HG03521 (cell line): Measurements from ENCODE around the gene WASHC2A.
"Not testable (repeated sequence)": the region's sequence is repeated elsewhere in the genome, so short reads cannot be mapped to it uniquely, and the experiment has no call there.

ENCODE experiments used
- ATAC-seq: cut with Tn5 transposase; IDR thresholded peaks from one replicate; pipeline ENCODE4 v1.9.1; 2021; ENCODE audit warnings: mild to moderate bottlenecking, moderate library complexity; ENCODE audit not compliant: unreplicated experiment

Gene WASHC2A, protein sequence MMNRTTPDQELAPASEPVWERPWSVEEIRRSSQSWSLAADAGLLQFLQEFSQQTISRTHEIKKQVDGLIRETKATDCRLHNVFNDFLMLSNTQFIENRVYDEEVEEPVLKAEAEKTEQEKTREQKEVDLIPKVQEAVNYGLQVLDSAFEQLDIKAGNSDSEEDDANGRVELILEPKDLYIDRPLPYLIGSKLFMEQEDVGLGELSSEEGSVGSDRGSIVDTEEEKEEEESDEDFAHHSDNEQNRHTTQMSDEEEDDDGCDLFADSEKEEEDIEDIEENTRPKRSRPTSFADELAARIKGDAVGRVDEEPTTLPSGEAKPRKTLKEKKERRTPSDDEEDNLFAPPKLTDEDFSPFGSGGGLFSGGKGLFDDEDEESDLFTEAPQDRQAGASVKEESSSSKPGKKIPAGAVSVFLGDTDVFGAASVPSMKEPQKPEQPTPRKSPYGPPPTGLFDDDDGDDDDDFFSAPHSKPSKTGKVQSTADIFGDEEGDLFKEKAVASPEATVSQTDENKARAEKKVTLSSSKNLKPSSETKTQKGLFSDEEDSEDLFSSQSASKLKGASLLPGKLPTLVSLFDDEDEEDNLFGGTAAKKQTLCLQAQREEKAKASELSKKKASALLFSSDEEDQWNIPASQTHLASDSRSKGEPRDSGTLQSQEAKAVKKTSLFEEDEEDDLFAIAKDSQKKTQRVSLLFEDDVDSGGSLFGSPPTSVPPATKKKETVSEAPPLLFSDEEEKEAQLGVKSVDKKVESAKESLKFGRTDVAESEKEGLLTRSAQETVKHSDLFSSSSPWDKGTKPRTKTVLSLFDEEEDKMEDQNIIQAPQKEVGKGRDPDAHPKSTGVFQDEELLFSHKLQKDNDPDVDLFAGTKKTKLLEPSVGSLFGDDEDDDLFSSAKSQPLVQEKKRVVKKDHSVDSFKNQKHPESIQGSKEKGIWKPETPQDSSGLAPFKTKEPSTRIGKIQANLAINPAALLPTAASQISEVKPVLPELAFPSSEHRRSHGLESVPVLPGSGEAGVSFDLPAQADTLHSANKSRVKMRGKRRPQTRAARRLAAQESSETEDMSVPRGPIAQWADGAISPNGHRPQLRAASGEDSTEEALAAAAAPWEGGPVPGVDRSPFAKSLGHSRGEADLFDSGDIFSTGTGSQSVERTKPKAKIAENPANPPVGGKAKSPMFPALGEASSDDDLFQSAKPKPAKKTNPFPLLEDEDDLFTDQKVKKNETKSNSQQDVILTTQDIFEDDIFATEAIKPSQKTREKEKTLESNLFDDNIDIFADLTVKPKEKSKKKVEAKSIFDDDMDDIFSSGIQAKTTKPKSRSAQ (N-terminal part only)

DNA sequence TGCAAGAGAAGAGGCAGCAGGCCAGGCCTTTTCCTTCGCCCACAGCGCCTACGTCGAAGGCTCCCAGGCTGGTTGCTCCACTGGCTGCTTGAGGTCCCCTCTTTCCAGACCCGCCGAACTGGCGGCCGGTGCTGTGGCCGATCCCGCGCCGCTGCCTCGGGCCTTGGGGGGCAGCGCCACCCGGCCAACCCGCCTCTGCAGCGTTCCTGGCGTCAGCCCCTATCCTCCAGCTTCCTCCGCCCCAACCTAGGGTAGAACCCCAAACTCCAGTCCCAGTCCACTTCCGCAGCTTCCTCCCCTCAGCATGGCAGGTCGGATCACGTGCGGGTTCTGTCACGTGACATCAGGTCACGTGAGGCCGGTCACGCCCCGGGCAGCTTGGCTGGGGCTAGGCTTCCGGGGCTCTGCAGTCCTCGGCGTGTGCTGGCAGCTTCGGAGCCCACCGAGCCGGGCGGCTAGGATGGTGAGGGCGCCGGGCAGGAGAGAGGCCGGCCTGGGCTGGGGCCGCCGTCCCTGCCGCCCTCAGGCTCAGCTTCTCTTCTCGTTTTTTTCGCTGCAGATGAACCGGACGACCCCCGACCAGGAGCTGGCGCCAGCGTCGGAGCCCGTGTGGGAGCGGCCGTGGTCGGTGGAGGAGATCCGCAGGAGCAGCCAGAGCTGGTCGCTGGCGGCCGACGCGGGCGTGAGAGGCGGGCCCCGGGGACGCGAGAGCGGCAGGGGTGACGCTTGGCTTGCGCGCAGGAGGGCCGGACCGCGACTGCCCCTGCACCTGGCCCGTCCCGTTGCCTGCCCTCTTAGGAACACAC, at the start of gene WASHC2A:
TSS of gene WASHC2A (plus strand) at position 409 of the 806 bp plus-strand sequence. CDS start at position 461, 52 bp downstream.
- peak; percentile 90 for ATAC-seq

DNA sequence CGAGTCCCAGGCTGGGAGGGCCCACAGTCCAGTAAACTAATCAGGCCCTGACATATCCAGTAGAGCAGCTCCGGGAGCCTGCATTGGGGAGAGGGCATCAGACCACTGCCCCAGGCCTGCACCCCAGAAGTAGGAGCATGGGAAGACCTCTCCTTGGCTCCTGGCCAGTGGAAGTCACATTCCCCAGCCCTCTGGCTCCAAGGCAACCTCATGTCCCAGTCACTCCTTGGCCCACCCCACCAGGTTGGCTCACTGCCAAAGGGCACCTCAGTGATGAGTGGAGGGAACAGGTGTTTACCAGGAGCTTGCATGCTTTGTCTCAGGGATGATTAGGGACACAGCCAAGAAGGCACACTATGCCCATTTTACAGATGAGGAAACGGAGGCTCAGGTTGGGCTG, 48.5 kb upstream of the WASHC2A start:
- not testable (repeated sequence) for ATAC-seq

DNA sequence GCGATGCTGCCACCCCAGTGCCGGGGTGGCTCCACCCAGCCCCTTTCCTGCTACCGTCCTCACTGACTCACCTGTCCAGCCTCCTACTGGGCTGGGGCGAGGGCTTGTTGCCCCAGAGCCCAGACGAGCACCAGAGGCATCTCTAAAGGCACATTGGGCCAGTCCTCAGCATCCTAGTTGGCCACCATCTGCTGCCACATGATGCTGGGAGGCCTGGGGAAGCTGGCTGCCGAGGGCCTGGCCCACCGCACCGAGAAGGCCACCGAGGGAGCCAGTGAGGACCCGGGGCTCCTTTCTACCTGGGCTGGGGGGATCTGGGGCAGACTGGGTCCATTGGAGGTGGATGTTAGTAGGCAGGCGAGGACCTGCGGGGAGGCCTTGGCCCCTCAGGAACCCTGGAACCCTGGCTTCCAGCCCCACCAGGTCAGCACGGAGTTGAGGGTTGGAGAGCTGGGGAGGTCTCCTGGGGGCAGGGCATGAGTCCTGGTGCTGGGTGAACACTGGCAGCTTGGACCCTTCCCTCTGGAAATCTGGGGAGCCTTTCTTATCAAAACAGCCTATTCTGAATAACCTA, 47.2 kb upstream of the WASHC2A start:
- not testable (repeated sequence) for ATAC-seq

DNA sequence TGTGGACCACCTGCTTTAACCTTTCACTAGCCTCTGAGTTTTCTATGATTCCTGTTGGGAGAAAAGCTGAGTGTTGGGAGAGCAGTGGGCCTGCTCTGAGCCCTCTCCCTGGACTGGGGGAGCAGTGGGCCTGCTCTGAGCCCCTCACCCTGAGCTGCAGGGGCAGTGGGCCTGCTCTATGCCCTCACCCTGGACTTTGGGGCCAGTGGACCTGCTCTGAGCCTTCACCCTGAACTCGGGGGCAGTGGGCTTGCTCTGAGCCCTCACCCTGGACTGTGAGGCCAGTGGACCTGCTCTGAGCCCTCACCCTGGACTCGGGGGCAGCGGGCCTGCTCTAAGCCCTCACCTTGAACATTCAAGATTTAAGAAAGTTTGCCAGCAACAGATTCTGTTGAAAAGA, 46.1 kb upstream of the WASHC2A start:
- ATAC-seq, result no peak

DNA sequence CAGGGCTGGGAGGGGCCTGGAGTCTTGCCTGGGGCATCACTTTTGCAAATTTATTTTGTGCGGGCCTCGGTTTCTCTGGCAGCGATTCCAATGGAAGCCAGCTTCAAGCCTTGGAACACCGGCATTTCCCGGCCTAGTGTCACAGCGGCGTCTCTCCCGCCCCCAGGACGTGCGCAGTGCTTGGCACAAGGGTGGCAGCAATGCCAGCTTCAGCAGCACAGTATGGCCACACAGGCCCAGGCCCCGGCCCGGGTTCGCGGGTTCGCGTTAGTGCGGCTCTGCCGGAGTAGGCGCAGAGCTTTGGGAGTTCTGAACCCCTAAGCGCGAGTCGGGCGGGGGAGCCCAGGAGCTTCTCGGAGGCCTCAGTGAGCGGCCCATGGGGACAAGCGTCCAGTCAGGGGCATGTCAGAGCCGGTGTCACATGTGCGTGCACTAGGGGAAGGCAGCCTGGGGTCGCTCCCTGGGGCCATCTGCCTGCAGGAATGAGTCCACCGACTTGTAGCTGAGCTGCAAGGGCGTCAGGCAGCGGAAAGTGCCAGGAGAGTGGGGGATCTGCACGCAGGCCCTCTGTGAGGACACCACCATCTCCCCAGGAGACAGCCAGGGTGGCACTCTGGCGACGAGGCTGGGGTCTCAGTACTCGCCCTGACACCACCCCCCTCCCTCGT, 42.9 kb upstream of the WASHC2A start:
- ATAC-seq, result not testable (repeated sequence)

DNA sequence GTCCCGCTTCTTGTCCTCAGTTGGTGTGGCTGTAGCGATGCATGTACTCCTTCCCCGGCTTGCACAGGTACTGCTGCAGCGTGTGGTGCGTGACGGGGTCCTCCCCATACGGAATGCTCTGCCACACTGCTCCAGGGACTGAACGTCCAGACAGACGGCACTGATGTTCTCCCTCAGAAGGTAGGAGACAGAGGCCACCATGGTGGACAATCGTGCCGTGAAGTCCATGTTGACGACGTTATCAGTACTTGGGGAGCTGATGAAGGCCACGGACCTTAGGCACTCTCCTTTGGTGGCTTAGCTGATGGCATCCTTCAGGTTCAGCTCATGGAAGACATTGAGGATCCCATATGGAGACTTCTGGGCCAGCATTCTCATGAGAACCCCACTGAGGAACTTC, 42.1 kb upstream of the WASHC2A start:
- no peak for ATAC-seq

DNA sequence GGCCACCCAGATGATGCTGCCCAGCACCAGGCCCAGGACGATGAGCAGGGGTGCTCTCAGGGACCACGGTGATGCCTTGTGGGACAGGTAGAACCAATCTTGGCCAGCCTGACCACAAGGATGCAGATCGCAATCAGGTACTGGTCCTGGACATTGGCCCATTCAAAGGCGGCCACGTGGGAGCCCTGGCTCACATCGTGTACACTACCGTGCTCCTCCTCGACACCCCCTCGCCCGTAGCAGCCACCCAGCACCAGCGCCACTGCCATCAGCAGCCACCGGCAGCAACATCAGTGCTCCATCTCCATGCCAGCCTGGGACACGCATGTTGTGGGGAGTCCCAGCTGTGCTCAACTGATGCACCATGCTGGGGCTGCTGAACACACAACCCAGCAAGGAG, 40.6 kb upstream of the WASHC2A start:
- ATAC-seq, result no peak

DNA sequence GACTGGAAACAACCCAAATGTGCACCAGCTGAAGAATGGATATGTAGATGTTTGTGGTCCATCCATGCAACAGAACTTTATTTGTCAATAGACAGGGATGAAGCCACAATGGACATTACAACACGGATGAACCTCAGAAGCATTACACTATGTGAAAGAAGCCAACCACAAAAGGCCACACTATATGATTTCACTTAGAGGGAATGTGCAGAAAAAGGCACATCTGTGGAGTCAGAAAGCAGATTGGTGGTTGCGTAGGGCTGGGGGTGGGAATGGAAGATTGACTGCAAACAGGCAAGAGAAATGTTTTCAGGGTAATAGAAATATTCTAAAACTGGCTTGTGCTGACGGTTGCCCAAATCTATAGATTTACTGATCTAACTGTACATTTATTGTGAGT, 34.3 kb upstream of the WASHC2A start:
- no peak for ATAC-seq

DNA sequence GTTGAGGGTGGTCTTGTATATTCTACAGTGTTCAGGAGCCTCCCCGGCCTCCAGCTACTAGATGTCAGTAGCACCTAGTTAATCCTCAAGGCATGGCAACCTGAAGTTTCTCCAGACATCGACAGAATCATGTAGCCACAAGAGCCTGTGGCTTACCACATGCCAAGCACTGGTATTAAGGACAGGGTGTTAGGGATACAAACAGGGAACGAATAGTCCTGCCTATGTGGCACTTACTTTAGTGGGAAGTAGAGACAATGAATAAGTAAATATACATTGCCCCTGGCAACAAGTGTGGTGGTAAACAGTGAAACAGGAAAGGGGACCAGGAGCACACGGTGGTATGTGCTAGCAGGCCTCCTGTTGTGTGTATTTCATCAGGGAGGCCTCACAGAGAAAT, 32.4 kb upstream of the WASHC2A start:
- not testable (repeated sequence) for ATAC-seq

DNA sequence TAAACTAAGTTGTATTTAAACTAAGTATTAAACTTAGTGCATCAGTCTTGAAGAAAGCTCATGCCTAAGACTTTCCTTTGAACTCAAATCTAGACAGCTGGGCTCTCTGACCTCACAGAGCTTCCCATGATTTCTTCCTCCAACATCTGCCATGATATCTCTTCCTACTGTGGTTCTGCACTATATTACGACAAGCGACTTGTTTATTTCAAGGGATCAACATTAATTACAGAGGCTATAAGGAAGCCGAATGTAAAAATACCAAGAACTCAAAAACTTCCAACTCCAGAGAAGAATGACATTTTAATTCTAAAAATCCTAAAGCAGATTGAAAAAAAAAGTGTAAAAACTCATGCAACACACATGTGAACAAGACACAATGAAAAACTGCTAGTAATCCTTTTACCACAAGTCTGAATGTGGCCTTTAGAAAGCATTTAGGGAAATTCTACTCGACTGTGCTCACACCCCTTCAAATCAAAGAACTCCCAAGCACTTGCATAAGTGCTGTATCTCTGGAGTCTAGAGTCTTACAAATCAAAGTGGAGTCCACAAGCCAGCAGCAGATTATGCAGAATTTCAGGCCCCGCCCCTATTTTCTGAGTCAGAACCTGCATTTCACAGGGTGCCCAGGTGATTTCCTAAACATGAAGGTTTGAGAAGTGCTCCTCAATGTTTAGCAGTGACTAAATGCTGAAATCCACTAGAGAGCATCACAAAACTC, 22.7 kb upstream of the WASHC2A start:
- no peak for ATAC-seq

DNA sequence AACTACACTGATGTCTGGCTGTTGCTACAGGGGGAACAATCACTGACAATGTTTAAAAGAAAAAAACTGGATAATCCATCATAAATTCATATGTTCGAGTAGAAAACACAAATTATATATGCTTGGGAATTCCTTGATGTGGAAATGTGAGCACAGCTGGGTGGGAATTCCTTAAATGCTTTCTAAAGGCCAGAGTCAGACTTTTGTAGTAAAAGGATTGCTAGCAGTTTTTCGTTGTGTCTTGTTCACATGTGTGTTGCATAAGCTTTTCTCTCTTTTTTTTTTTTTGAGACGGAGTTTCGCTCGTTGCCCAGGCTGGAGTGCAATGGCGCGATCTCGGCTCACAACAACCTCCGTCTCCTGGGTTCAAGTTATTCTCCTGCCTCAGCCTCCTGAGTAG, 21.3 kb upstream of the WASHC2A start:
- not testable (repeated sequence) for ATAC-seq

DNA sequence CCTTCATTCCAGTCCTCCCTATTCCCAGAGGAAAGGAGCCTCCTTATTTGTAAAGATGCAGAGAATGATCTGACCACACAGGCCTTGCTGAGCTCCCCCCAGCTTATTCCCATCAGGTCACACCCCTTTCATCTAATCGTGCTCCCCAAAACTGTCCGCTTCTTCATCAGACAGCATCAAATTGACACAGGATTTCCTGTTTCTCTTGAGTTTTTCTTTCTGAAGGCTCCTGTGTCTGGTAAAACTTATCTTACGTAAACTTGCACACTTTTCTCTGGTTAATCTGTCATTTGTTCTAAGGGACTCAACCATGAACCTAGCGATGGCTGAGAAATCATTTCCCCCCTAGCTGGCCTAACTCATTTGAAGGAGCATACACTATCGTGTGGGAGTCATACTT, 20.2 kb upstream of the WASHC2A start:
- not testable (repeated sequence) for ATAC-seq

DNA sequence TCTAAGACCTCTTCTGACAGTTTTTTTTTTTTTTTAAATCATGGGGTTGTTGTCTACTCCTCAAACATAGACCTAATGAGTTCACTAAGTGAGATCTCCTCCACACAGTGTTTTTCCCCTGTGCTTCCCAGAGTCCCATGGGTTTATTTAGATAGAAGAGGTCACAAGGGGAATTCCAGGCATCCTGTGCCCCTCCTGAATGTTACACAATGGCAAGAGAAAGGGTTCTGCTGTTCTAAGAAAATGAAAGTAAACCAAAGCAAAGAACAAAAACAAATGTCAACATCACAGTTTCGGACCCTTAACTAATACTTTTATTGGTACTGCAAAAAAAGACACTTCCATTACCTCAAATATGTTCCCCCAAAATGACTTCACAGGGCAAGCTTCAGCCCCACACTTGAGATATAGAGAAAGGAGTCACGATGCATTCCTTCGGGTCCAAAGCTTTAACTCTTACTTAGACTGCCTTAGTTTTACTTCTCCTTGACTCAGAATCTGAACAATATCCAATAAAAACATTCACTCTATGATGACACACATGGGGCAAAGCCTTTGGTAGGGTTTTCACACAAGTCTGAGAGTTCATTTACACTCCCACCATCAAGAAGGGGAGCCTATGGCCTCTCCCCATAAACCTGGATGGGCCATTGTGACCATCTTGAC, 15.6 kb upstream of the WASHC2A start:
- not testable (repeated sequence) for ATAC-seq

DNA sequence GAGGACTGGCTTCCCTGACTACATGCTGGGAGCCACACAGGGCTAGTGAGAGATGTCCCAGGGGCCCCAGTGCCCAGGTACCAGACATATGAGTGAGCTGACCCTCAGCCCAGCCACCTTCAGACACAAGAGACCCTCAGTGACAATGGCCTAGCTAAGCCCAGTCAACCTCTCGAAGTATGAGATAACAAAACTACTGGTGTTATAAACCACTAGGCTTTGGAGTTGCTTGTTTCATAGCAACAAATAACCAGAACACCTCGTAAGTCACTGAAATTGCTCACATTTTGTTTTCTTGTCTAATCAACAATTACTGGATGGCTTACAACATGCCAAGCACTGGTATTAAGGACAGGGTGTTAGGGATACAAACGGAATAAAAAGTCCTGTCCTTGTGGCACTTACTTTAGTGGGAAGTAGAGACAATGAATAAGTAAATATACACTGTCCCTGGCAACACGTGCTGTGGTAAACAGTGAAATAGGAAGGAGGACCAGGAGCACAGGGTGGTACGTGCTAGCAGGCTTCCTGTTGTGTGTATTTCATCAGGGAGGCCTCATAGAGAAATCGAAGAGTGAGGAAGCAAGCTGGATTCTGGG, 14.9 kb upstream of the WASHC2A start:
- ATAC-seq, result not testable (repeated sequence)

DNA sequence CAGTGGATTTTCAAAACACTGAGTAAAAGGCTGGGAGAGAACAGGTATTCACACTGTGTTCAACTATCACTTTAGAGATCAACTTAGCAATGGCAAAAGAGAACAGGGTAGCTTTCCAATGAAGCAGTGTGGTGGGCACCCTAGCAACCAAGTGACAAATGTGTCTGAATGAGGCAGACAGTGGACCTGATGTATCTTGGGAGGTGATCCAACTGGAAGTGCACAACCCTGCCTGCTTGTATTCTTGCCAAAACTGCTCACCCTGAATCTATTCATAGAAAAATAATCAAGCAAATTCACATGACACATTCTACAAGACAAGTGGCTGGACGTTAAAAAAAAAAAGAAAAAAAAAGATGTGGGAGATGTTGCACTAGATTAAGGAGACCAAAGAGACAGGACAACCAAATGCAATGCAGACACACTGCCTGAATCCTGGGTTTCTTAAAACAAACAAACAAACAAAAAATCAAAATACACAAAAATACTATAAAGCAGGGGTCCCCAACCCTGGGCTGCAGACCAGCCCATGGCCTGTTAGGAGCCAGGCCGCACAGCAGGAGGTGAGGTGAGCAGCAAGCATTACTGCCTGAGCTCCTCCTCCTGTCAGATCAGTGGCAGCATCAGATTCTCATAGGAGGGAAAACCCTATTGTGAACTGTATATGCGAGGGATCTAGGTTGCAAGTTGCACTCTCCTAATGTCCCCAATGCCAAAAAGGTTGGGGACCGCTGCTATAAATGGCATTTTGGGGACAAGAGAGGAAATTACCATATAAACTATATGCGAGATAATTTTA, 12.1 kb upstream of the WASHC2A start:
- not testable (repeated sequence) for ATAC-seq

DNA sequence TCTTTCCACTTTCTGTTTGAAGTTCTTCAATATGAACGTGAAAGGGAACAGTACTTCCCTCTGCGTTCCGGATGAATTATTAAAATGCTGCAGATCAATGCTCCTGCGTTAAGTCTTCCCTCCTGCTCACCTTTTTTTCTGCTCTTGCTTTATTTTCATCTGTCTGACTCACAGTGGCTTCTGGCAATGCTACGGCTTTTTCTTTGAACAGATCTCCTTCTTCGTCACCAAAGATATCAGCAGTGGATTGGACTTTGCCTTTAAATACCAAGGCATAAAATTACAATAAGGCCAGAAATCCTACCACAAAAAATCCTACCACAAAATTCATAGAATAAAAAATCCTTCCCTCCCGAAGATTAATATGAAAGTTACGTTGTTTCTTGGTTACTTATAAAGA, 11.1 kb upstream of the WASHC2A start:
- ATAC-seq, result not testable (repeated sequence)

DNA sequence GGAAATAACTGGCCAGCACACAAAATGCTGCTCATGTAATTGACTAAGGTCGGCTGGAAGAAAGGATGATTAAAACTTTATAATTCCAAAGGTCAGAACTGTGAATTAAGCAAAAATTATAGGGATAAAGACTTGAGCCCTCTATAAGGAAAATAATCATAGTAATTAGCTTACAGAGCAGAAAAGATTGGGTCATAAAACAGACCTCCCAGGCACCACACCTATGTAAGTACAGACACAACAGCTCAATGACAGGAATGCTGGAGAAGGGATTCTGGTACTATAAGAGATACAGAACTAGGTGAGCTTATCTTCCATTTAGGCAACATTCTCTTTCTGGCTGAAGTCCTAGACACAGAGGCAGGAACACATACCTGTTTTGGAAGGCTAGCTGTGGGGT, 9.0 kb upstream of the WASHC2A start:
- not testable (repeated sequence) for ATAC-seq
